Stimulated activated effector memory CD8-positive, alpha-beta T cell treated with anti-CD3 and anti-CD28 coated beads, Interleukin-12 subunit alpha, Interleukin-12 subunit beta, amount 100 ng/mL, for 72 hours (primary cell): Measurements from ENCODE around the gene FGF22.
"Not testable (repeated sequence)": the region's sequence is repeated elsewhere in the genome, so short reads cannot be mapped to it uniquely, and the experiment has no call there.

Experiments
- ATAC-seq: fragments of 150-1000 bp; cut with Tn5 transposase; 2 replicates; pipeline ENCODE4 v1.10.0; 2021
- DNase-seq, 2 donors: peaks; one replicate each; pipeline ENCODE4 v3.0.0; 2021 to 2022; ENCODE audit warnings: low spot score in 2 of 2
- H3K27ac Mint-ChIP-seq: one replicate; pipeline ENCODE4 v1.8.0; 2022; ENCODE audit warnings: mild to moderate bottlenecking, mixed read lengths
- H3K36me3 Mint-ChIP-seq: one replicate; pipeline ENCODE4 v1.8.0; 2022; ENCODE audit warnings: mild to moderate bottlenecking, mixed read lengths
- H3K4me1 Mint-ChIP-seq: one replicate; pipeline ENCODE4 v1.8.0; 2022; ENCODE audit warnings: mixed read lengths
- H3K4me3 Mint-ChIP-seq: one replicate; pipeline ENCODE4 v1.8.0; 2022; ENCODE audit warnings: mild to moderate bottlenecking, mixed read lengths
- H3K9me3 Mint-ChIP-seq: one replicate; pipeline ENCODE4 v1.8.0; 2022; ENCODE audit warnings: mixed read lengths

The FGF22 gene

DNA sequence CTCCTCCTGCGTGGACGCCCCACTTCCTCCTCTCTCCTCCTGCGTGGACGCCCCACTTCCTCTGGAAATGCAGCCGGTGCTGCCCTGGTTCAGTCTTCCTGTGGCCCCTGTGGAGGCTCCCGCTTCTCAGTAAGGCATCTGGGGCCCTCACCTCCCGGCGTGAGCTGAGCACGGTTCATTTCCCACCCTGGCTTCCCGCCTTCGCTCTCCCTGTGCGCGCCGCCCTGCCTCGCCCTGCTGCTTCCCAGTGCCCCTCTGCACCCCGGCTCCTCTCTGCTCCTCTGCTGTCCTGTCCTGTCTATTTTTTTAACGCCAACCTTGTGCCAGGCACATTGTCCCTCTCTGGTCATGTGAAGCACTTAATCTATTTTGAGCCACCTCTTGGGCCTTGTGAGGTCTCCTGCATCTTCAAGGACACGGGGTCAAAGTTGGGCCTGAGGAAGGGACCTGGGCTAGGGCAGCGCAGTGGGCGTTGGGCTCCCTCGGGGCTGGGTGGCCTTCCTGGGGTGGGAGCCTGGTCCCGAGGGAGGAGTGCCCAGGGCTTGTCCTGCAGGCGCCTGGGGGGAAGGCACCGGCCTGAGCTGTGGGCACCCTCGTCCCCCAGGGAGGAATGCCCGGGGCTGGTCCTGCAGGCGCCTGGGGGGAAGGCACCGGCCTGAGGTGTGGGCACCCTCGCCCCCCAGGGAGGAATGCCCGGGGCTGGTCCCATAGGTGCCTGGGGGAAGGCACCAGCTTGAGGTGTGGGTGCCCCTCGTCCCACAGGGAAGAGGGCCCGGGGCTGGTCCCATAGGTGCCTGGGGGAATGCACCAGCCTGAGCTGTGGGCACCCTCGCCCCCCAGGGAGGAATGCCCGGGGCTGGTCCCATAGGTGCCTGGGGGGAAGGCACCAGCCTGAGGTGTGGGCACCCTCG is 37.0 kb upstream of the FGF22 start:
- H3K4me1 Mint-ChIP-seq, result no peaks in the 10 kb centered on the region

GRCh38 chr19:603302-603639 is 36.4 kb upstream of the FGF22 start:
- H3K36me3 Mint-ChIP-seq, DNase-seq, H3K4me1 Mint-ChIP-seq, H3K4me3 Mint-ChIP-seq, H3K27ac Mint-ChIP-seq, H3K9me3 Mint-ChIP-seq, ATAC-seq: not testable (repeated sequence)

More for the DNA sequence above, 37.0 kb upstream of the FGF22 start:
- no peak for DNase-seq
- H3K27ac Mint-ChIP-seq, result no peak overlapping the region
- no peak overlapping the region for H3K4me3 Mint-ChIP-seq
- H3K36me3 Mint-ChIP-seq, result no peaks in the 10 kb centered on the region
- ATAC-seq, result no peak
- no peaks in the 10 kb centered on the region for H3K9me3 Mint-ChIP-seq

DNA sequence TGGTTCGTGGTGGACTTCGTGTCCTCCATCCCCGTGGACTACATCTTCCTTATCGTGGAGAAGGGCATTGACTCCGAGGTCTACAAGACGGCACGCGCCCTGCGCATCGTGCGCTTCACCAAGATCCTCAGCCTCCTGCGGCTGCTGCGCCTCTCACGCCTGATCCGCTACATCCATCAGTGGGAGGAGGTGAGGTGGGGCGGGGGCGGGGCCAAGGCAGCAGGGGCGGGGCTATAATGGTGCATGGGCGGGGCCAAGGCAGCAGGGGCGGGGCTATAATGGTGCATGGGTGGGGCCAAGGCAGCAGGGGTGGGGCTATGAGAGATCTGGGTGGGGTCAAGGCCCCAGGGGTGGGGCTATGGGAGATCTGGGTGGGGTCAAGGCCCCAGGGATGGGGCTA is 35.9 kb upstream of the FGF22 start:
- not testable (repeated sequence) for H3K9me3 Mint-ChIP-seq, ATAC-seq, H3K4me3 Mint-ChIP-seq, H3K27ac Mint-ChIP-seq, DNase-seq, H3K36me3 Mint-ChIP-seq, H3K4me1 Mint-ChIP-seq

GRCh38 chr19:604355-604754 is 35.3 kb upstream of the FGF22 start:
- no peaks in the 10 kb centered on the region for H3K4me1 Mint-ChIP-seq
- H3K27ac Mint-ChIP-seq, result no peak overlapping the region
- DNase-seq (peak in 1 of 2 donors; percentile 70), ATAC-seq (peak; percentile 76)
- no peaks in the 10 kb centered on the region for H3K9me3 Mint-ChIP-seq
- no peaks in the 10 kb centered on the region for H3K36me3 Mint-ChIP-seq
- no peak overlapping the region for H3K4me3 Mint-ChIP-seq

DNA sequence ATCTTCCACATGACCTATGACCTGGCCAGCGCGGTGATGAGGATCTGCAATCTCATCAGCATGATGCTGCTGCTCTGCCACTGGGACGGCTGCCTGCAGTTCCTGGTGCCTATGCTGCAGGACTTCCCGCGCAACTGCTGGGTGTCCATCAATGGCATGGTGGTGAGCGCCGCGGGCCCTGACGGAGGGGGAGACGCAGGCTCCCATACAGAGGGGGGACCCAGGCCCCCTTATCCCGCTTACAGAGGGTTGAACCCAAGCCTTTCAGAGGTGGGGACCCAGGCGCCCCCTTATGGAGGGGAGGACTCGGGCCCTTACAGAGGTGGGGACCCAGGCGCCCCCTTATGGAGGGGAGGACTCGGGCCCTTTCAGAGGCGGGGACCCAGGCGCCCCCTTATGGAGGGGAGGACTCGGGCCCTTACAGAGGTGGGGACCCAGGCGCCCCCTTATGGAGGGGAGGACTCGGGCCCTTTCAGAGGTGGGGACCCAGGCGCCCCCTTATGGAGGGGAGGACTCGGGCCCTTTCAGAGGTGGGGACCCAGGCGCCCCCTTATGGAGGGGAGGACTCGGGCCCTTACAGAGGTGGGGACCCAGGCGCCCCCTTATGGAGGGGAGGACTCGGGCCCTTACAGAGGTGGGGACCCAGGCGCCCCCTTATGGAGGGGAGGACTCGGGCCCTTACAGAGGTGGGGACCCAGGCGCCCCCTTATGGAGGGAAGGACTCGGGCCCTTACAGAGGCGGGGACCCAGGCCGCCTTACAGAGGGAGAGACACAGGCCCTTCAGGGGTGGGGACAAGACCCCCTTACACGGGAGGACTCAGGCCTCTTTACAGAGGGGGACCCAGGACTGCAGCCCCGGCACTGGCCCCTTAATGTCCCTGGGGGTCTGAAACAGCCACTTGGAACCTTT is 34.4 kb upstream of the FGF22 start:
- H3K9me3 Mint-ChIP-seq, H3K27ac Mint-ChIP-seq, H3K36me3 Mint-ChIP-seq, H3K4me1 Mint-ChIP-seq, H3K4me3 Mint-ChIP-seq: not testable (repeated sequence)
- DNase-seq, result peak in 1 of 2 donors; percentile 74
- peak; percentile 22 for ATAC-seq

DNA sequence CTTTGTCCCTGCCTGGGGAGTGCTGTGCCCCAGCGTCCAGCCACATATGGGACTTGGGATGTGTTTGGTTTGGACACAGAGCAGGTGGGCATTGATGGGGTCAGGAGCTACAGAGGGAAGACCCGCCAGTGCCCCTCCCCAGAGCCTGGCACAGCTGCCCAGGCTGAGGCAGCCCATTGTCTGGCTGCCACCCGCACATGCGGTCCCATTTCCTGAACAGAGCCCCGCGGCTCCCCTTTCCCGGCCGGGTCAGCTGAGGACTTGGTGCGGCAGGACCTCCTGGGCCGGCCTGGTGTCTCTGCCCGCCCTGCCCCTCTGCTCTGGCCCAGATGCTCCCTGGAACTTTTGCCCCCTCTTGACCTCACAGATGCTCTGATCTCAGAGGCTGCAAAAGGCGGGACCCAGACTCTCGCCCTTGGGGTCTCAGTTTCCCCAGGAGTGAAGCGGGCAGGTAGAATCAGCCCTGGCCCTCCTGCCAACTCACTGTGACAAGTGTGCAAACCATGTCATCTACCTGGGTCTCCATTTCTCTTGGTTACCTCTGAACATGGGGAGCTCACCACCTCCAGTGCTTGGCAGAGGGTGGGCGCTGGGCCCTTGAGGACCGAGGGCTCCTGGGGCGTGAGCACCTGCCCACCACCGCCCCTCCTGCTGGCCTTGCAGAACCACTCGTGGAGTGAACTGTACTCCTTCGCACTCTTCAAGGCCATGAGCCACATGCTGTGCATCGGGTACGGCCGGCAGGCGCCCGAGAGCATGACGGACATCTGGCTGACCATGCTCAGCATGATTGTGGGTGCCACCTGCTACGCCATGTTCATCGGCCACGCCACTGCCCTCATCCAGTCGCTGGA is 32.2 kb upstream of the FGF22 start:
- Mint-ChIP-seq H3K9me3 (no peaks in the 10 kb centered on the region), H3K27ac (no peak overlapping the region), H3K4me3 (no peak overlapping the region), H3K4me1 (peaks cover 18% of the 10 kb centered on the region), H3K36me3 (peaks cover 14% of the 10 kb centered on the region)
- no peak for ATAC-seq
- no peak for DNase-seq

DNA sequence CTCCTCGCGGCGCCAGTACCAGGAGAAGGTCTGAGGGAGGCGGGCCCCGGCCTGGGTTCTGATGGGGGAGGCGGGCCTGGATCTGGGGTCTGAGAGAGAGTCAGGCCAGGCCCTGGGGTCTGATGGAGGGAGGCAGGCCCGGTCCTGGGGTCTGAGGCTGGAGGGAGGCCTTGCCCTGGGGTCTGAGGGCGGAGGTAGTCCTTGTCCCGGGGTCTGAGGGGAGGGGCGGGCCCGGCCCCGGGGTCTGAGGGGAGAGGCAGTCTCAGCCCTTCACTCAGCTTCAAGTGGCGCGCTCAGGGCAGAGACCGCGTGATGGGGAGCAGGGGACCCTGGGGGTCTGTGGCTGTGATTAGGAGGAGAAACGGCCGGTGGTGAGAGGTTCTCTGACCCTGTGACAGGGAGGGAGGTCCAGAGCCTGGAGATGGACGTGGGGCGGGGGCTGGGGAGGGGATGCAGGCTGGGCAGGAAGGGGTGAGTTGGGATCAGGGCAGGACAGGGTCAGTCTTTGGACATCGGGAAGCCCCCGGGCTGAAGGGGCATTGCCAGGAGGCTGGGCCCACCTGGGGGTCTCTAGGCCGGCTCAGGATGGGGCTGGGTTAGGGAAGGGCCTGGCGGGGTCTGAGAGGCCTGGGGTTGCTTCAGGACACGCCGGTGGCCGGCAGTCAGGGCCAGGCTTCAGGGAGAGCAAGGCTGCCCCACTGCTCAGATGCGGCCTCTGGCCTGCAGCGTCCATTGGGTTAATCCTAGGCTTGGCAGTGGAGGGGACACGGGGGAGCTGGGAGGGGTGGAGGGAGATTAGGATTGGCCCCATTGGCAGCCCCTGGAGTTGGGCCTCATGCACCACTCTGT is 31.3 kb upstream of the FGF22 start:
- DNase-seq, result no peak
- H3K9me3 Mint-ChIP-seq, result no peaks in the 10 kb centered on the region
- H3K4me1 Mint-ChIP-seq, result peaks cover 22% of the 10 kb centered on the region
- peaks cover 14% of the 10 kb centered on the region for H3K36me3 Mint-ChIP-seq
- H3K27ac Mint-ChIP-seq, result no peak overlapping the region
- ATAC-seq, result no peak
- no peak overlapping the region for H3K4me3 Mint-ChIP-seq

DNA sequence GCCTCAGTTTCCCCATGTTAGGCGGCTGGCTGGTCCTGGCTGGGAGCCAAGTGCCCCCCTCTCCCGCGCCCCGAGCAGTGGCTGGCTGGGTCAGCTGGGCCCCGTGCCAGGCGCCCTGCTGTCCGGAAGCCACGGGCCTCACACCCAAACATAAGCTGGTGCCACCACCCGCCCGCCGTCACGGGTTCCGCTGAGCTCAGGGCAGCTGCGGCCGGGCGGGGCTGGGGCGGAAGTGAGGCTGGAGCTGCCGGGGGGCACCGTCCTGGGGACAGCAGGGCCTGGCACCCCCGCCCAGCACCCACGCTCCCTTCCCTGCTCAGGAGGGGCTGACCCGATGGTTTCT is 30.7 kb upstream of the FGF22 start:
- peaks cover 14% of the 10 kb centered on the region for H3K36me3 Mint-ChIP-seq
- no peak overlapping the region for H3K4me3 Mint-ChIP-seq
- no peaks in the 10 kb centered on the region for H3K9me3 Mint-ChIP-seq
- ATAC-seq (no peak), DNase-seq (no peak)
- no peak overlapping the region for H3K27ac Mint-ChIP-seq
- peaks cover 22% of the 10 kb centered on the region for H3K4me1 Mint-ChIP-seq

GRCh38 chr19:610071-610800 is 29.4 kb upstream of the FGF22 start:
- H3K4me1 Mint-ChIP-seq, result peaks cover 22% of the 10 kb centered on the region
- peak; percentile 22 for ATAC-seq
- no peaks in the 10 kb centered on the region for H3K9me3 Mint-ChIP-seq
- H3K4me3 Mint-ChIP-seq, result peak overlapping the region; percentile 84
- peaks cover 22% of the 10 kb centered on the region for H3K36me3 Mint-ChIP-seq
- DNase-seq, result no peak
- H3K27ac Mint-ChIP-seq, result peak overlapping the region; percentile 92

GRCh38 chr19:610801-611480 is 28.7 kb upstream of the FGF22 start:
- Mint-ChIP-seq H3K27ac (peak overlapping the region; percentile 92), H3K4me3 (peak overlapping the region; percentile 84), H3K36me3 (peaks cover 22% of the 10 kb centered on the region), H3K4me1 (peaks cover 22% of the 10 kb centered on the region), H3K9me3 (no peaks in the 10 kb centered on the region)
- ATAC-seq (peak; percentile 57), DNase-seq (peak; percentile 34 to 77)

GRCh38 chr19:611481-611868 is 28.2 kb upstream of the FGF22 start:
- Mint-ChIP-seq H3K4me1 (peaks cover 22% of the 10 kb centered on the region), H3K27ac (peak overlapping the region; percentile 92), H3K4me3 (peak overlapping the region; percentile 84), H3K9me3 (no peaks in the 10 kb centered on the region), H3K36me3 (peaks cover 22% of the 10 kb centered on the region)
- DNase-seq, result peak; percentile 55 to 87
- ATAC-seq, result peak; percentile 91

- DNase-seq (no peak), ATAC-seq (no peak)
- Mint-ChIP-seq H3K9me3 (no peaks in the 10 kb centered on the region), H3K4me3 (no peak overlapping the region), H3K4me1 (peaks cover 22% of the 10 kb centered on the region), H3K27ac (no peak overlapping the region), H3K36me3 (peaks cover 31% of the 10 kb centered on the region)
Observed at GRCh38 chr19:612941-613340, 26.7 kb upstream of the FGF22 start.

GRCh38 chr19:613732-614567 is 25.7 kb upstream of the FGF22 start:
- no peak overlapping the region for H3K4me3 Mint-ChIP-seq
- no peak for ATAC-seq
- no peaks in the 10 kb centered on the region for H3K9me3 Mint-ChIP-seq
- H3K27ac Mint-ChIP-seq, result no peak overlapping the region
- DNase-seq, result no peak
- H3K4me1 Mint-ChIP-seq, result peaks cover 22% of the 10 kb centered on the region
- peaks cover 40% of the 10 kb centered on the region for H3K36me3 Mint-ChIP-seq
